Aorta (tissue), 5 donors: ENCODE measurements around the gene TAL1. TPM values are rescaled to one million over a fixed set of nuclear protein-coding genes. Genes with fewer than 3 reads are reported as not detected.

Source experiments
- ATAC-seq: fragments of 200-7000 bp; cut with Tn5 transposase; one replicate; pipeline ENCODE4 v1.9.1; 2022; ENCODE audit warnings: moderate library complexity; ENCODE audit not compliant: low FRiP score
- DNase-seq, 2 donors: peaks; one replicate each; pipeline ENCODE4 v3.0.0-alpha.2; 2020
- H3K27ac ChIP-seq, 2 donors: one replicate each; pipeline ENCODE4 v1.5.1; 2013; ENCODE audit warnings: low read length in 2 of 2, mild to moderate bottlenecking in 2 of 2, moderate library complexity in 2 of 2, control low read depth in 1 of 2, inconsistent platforms in 1 of 2, low read depth in 1 of 2
- H3K27me3 ChIP-seq, 2 donors: one replicate each; pipeline ENCODE4 v1.6.1; 2013; ENCODE audit warnings: control low read depth in 1 of 2, low read length in 1 of 2, mild to moderate bottlenecking in 1 of 2, moderate library complexity in 1 of 2; ENCODE audit not compliant: insufficient read depth in 2 of 2, control insufficient read depth in 1 of 2
- H3K36me3 ChIP-seq, 2 donors: one replicate each; pipeline ENCODE4 v1.6.1; 2013; ENCODE audit warnings: control low read depth in 1 of 2, low read length in 1 of 2, mild to moderate bottlenecking in 1 of 2; ENCODE audit not compliant: insufficient read depth in 2 of 2, control insufficient read depth in 1 of 2
- H3K4me1 ChIP-seq, 2 donors: one replicate each; pipeline ENCODE4 v1.6.1; 2013; ENCODE audit warnings: low read length in 2 of 2, control low read depth in 1 of 2, mild to moderate bottlenecking in 1 of 2, moderate library complexity in 1 of 2; ENCODE audit not compliant: insufficient read depth in 2 of 2, control insufficient read depth in 1 of 2
- H3K4me3 ChIP-seq, 2 donors: one replicate each; pipeline ENCODE4 v1.5.1; 2013; ENCODE audit warnings: low read length in 2 of 2, control low read depth in 1 of 2, mild to moderate bottlenecking in 1 of 2
- H3K9me3 ChIP-seq: one replicate; pipeline ENCODE4 v1.6.1; 2013; ENCODE audit warnings: mild to moderate bottlenecking, low read length; ENCODE audit not compliant: control insufficient read depth
- WGBS, 2 donors: extraction: QIAGEN DNeasy Blood & Tissue Kit; methylation state at CpG; one replicate each; pipeline ENCODE4 v1.1.7; 2013; 5-methylcytosine and 5-hydroxymethylcytosine counted together
- intact Hi-C, 2 donors: fragments of 100-400 bp; cut with DNase I; formaldehyde crosslinking; loops; one replicate each; pipeline versions ENCODE4 v1.14.2 to v1.15.0; 2022
- polyA plus RNA-seq, 2 donors: library from polyadenylated mRNA; stranded (reverse); fragments of 200-250 nt; gene quantifications; one replicate each; pipeline ENCODE4 v1.2.3, GENCODE V29; 2013
- total RNA-seq, 2 donors: library from RNA; stranded (reverse); fragmentation: NEBNext Ultra II Directional; extraction: Animal tissue kit (Norgen Biotek cat#: 25700); gene quantifications; one replicate each; pipeline ENCODE4 v1.2.1, GENCODE V29; 2021
- donor health status: healthy with polysubstance abuse.
- donor health status: Bipolar disorder and iron deficiency.
- donor health status: DM: no; HTN: no; CAD: no.
- donor health status: DM: no; HTN: no; CAD: no.
- donor health status: DM: yes; HTN: yes; CAD: no.

Gene TAL1
- total and polyA plus RNA-seq, 4 donors: 0.63 to 12.3 (median 3.4) TPM

DNA sequence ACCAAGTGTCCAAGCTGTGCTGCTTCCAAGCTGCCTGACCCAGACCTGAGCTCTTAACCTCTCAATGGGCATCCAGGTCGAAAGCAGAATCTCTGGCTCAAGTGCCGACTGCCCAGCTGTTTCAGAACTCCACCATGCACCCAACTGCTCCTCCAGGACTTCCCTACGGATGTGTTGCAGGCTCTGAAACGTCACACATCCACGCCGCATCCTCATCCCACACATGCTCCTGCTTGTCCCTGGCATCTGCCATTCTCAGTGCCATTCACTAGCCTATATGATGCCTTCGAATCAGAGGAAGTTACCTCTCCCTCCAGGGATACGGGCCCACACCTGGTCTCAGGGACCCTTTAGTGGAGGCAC lies 53.4 kb downstream of the TAL1 start:
- Histone ChIP-seq H3K36me3 (no peaks in the 10 kb centered on the region), H3K4me3 (no peak overlapping the region), H3K9me3 (no peaks in the 10 kb centered on the region), H3K4me1 (no peaks in the 10 kb centered on the region), H3K27ac (no peak overlapping the region), H3K27me3 (no peaks in the 10 kb centered on the region)
- intact Hi-C loops: loop anchor here in 1 of 2 donors (5.0 kb wide), 1 partner anchor 534 kb away; no protein-coding TSS in a partner anchor
- DNase-seq (no peak), ATAC-seq (no peak)
- 60 to 65% methylated on average over 8 of the region's 8 CpGs for WGBS, 2 donors

DNA sequence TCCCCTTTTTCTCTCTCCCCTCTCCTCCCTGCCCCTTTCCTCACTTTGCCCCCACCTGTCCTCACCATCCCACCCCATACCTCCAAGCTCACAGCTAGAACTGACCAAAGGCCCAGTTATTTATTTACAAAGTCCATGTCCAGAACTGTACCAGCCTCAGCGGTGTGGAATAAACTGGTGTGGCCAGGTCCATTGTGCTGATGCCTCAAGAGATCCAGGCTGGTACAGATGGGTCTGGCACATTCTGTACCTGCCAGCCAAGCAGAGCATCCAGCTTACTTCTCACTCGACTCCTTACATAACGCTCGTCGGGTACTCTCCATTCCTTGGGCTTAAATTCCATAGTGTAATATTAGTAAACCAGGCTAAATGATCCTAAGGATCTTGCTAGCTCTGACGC lies 54.0 kb downstream of the TAL1 start:
- ATAC-seq: no peak
- Histone ChIP-seq H3K4me3 (no peak overlapping the region), H3K27me3 (peaks cover 0 to 2% of the 10 kb centered on the region in 2 donors), H3K36me3 (no peaks in the 10 kb centered on the region), H3K9me3 (peaks cover 2% of the 10 kb centered on the region), H3K4me1 (no peaks in the 10 kb centered on the region), H3K27ac (no peak overlapping the region)
- 67 to 68% methylated on average over 6 of the region's 6 CpGs for whole genome bisulfite sequencing, 2 donors
- no peak for DNase-seq
- intact Hi-C loops: loop anchor here in 1 of 2 donors (5.0 kb wide), 1 partner anchor 534 kb away; no protein-coding TSS in a partner anchor

DNA sequence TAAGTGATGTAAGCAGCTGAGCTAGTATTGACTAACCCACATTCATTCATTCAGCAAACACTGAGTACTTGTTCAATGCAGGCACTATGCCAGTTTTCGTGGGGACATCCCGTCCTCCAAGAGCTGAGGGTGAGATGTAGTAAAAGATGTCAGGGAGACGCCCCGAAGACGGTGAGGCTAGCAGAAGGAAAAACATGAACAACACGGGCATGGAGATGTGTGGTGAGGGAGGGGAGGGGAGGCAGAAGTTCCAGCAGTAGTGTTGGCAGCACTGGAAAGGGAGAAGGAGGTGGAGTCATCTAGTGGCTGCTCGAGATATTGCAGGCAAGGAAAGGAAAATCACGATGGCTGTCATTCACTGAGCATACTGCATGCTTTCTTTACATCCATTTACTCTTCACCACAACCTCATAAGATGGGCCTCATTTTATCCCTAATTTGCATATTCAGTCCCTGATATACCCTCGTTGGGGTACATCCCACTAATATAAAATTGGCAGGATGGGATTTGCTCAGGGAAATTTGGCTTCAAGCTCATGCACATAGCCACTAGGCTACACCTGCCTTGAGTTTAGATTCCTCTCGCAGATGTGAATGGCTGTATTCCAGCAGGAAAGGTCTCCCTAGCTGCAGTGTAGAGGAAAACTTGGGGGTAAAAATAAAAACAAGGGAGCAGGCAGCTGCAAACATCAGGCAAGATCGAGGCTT lies 56.6 kb downstream of the TAL1 start:
- 14 to 16% methylated on average over 11 of the region's 11 CpGs for WGBS, 2 donors
- no peak overlapping the region for H3K27ac ChIP-seq
- intact Hi-C loops: loop anchor here in 1 of 2 donors (5.0 kb wide), 1 partner anchor 537 kb away; no protein-coding TSS in a partner anchor
- no peaks in the 10 kb centered on the region for H3K36me3 ChIP-seq
- peak in 1 of 2 donors; percentile 62 for DNase-seq
- ATAC-seq: peak; percentile 83
- H3K9me3 ChIP-seq: peaks cover 5% of the 10 kb centered on the region
- H3K4me1 ChIP-seq: no peaks in the 10 kb centered on the region
- peaks cover 0 to 2% of the 10 kb centered on the region in 2 donors for H3K27me3 ChIP-seq
- H3K4me3 ChIP-seq: no peak overlapping the region

DNA sequence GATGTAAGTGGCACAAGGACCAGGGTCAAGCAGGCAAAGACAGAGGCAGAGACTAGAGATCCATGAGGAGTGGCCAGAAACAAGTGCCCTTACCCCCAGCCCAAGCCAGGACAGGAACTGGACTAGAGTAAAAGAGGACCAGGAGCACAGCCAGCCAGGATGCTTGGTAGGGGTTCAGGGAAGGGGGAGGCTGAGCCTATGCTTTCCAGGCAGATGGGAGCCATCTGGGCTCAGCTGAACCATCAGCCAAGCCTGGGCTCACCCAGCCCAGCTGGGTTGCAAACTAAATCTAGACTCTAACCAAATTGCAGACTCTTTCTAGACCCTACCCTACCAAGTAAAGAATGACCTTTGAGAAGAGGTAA lies 57.4 kb downstream of the TAL1 start:
- Histone ChIP-seq H3K27me3 (peaks cover 0 to 2% of the 10 kb centered on the region in 2 donors), H3K4me3 (no peak overlapping the region), H3K9me3 (peaks cover 5% of the 10 kb centered on the region), H3K4me1 (no peaks in the 10 kb centered on the region), H3K27ac (no peak overlapping the region), H3K36me3 (no peaks in the 10 kb centered on the region)
- no peak for DNase-seq
- intact Hi-C loops: loop anchor here in 1 of 2 donors (5.0 kb wide), 1 partner anchor 538 kb away; no protein-coding TSS in a partner anchor
- ATAC-seq: no peak

DNA sequence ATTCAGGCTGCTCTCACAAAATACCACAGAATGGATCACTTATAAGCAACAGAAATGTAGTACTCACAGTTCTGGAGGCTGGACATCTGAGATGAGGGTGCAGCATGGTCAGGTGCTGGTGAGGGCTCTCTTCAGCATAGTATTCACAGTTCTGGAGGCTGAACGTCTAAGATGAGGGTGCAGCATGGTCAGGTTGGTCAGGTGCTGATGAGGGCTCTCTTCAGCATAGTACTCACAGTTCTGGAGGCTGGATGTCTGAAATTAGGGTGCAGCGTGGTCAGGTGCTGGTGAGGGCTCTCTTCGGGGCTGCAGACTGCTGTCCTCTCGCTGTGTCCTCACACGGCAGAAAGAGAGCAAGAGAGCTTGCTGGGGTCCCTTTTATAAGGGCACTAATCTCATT lies 59.2 kb downstream of the TAL1 start:
- Histone ChIP-seq H3K27ac (no peak overlapping the region), H3K4me1 (no peaks in the 10 kb centered on the region), H3K9me3 (peaks cover 5% of the 10 kb centered on the region), H3K36me3 (no peaks in the 10 kb centered on the region), H3K27me3 (peaks cover 0 to 2% of the 10 kb centered on the region in 2 donors), H3K4me3 (no peak overlapping the region)
- intact Hi-C loops: no loop called here
- WGBS, 2 donors: 87 to 88% methylated on average over 5 of the region's 5 CpGs
- DNase-seq (no peak), ATAC-seq (no peak)

Other genes starting within 250 kb of the TAL1 start
- gene CYP4X1, start 208.6 kb downstream of the TAL1 start, total RNA-seq: 10 to 100 TPM; 16.3 to 29.0 TPM
- 10 to 100 TPM; 12.6 to 38.6 TPM for gene CYP4X1, start 208.6 kb downstream of the TAL1 start, polyA plus RNA-seq
- 1 to 10 TPM; 1.0 to 2.2 TPM for gene CYP4Z1, start 165.0 kb downstream of the TAL1 start, total RNA-seq
- gene CYP4Z1, start 165.0 kb downstream of the TAL1 start, polyA plus RNA-seq: under 1 TPM in 1 of 2 donors, not detected in 1; 0.15 TPM
- under 1 TPM; 0.18 to 0.23 TPM for gene CYP4A22, start 94.8 kb downstream of the TAL1 start, total RNA-seq
- under 1 TPM in 1 of 2 donors, not detected in 1; 0.08 TPM for gene CYP4A22, start 94.8 kb downstream of the TAL1 start, polyA plus RNA-seq
- gene PDZK1IP1, start 42.2 kb downstream of the TAL1 start, total RNA-seq: 1 to 10 TPM in 1 of 2 donors, under 1 TPM in 1; 0.71 to 3.7 TPM
- 1 to 10 TPM; 1.3 to 2.1 TPM for gene PDZK1IP1, start 42.2 kb downstream of the TAL1 start, polyA plus RNA-seq
- 1 to 10 TPM in 1 of 2 donors, under 1 TPM in 1; 0.65 to 2.9 TPM for gene STIL, start 81.9 kb upstream of the TAL1 start, total RNA-seq
- gene STIL, start 81.9 kb upstream of the TAL1 start, polyA plus RNA-seq: under 1 TPM; 0.18 to 0.50 TPM
- gene CMPK1, start 101.6 kb upstream of the TAL1 start, total RNA-seq: 100 to 1,000 TPM; 113 to 120 TPM
- gene CMPK1, start 101.6 kb upstream of the TAL1 start, polyA plus RNA-seq: 100 to 1,000 TPM; 100 to 424 TPM
- gene FOXE3, start 184.1 kb upstream of the TAL1 start, total RNA-seq: not detected
- not detected for gene FOXE3, start 184.1 kb upstream of the TAL1 start, polyA plus RNA-seq
- 1 to 10 TPM; 1.6 to 2.7 TPM for gene FOXD2, start 205.8 kb upstream of the TAL1 start, total RNA-seq
- gene FOXD2, start 205.8 kb upstream of the TAL1 start, polyA plus RNA-seq: 1 to 10 TPM in 1 of 2 donors, under 1 TPM in 1; 0.38 to 4.2 TPM